ENCODE data around the gene METAP2.

DNA sequence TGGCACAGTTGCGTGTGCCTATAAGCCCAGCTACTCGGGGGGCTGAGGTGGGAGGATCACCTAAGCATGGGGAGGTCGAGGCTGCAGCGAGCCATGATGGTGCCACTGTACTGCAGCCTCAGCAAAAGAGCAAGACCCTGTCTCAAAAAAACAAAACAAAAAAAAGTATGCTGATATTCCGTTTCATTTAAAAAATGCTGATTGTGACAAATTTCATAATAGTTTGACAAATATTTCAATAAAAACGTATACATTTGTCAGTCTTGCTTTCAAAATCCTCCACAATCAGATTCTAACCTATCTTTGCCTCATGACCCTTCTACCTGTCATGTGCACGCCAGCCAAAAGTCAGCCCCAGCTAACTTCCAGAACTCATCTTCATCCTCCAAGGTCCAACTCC lies 67.5 kb downstream of the METAP2 start:
- TF ChIP-seq CTCF (IDR thresholded peaks at IDR 0.05) (no peak), POLR2A (IDR thresholded peaks at IDR 0.05) (no peak)

All from Peyer's patch (tissue), 4 donors.